ENCODE results near the gene CCN2. TPM values are rescaled to one million over a fixed set of nuclear protein-coding genes. Genes with fewer than 3 reads are reported as not detected.

Gene CCN2
- total RNA-seq, 4 donors from 2014 or later, result 418 to 749 (median 509) TPM

DNA sequence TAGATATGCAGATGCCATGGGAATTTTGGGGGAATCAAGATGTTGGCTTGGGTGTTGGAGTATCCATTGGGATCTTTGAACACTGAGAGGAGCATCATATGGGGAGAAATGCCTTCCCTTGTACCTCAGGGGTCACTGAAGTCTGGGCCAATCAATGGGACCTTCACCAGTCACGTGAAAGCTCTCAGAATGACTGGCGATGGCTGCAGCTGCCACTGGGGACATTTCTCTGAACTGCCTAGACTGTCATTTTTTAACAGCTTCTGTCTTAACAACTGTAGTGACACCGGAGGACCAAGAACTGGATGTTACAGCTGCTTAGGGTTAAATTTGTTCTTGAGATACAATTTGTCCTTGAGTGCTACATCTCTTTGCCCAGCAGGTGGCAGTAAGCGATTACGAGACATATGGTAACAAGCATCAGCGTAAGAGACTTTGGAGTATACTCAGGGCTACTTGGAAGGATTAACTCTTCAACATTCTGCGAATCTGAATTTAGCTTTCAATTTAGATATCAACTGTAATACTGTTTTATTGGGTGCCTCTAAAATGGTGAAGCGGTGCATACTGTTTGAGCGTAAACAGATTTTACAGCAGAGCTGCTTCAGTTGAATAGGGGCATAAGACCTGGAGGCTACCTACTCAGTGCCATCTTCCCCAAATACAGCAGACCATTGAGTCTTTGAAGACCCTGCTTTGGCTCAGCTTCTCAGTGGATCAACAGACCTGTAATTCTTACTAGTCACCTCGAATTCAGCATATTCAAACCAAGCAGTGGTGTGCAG, 36.0 kb downstream of the CCN2 start:
- 33% methylated on average over 10 of the region's 10 CpGs for WGBS
- no peak overlapping the region for H3K27ac ChIP-seq (replicated peaks in 1 of 4)
- H3K4me3 ChIP-seq, result no peak overlapping the region
- intact Hi-C loops (cut with DNase I), result loop anchor here (5.0 to 10.0 kb wide), 2 partner anchors 223 to 570 kb away; no protein-coding TSS in a partner anchor
- no peak for DNase-seq (ENCODE audit: extremely low spot score)
- H3K27me3 ChIP-seq, result peaks cover 0 to 2% (median 0%) of the 10 kb centered on the region in 4 donors
- H3K36me3 ChIP-seq, result no peaks in the 10 kb centered on the region
- H3K9me3 ChIP-seq, result no peaks in the 10 kb centered on the region
- TF ChIP-seq POLR2A (IDR thresholded peaks at IDR 0.05; ENCODE audit: low read depth) (no peak), EP300 (IDR thresholded peaks at IDR 0.05) (no peak), POLR2AphosphoS5 (IDR thresholded peaks at IDR 0.05) (no peak)
- TF ChIP-seq, protein P1, sequence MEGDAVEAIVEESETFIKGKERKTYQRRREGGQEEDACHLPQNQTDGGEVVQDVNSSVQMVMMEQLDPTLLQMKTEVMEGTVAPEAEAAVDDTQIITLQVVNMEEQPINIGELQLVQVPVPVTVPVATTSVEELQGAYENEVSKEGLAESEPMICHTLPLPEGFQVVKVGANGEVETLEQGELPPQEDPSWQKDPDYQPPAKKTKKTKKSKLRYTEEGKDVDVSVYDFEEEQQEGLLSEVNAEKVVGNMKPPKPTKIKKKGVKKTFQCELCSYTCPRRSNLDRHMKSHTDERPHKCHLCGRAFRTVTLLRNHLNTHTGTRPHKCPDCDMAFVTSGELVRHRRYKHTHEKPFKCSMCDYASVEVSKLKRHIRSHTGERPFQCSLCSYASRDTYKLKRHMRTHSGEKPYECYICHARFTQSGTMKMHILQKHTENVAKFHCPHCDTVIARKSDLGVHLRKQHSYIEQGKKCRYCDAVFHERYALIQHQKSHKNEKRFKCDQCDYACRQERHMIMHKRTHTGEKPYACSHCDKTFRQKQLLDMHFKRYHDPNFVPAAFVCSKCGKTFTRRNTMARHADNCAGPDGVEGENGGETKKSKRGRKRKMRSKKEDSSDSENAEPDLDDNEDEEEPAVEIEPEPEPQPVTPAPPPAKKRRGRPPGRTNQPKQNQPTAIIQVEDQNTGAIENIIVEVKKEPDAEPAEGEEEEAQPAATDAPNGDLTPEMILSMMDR (IDR thresholded peaks at IDR 0.05), result peak; percentile 83 to 87 (median 86)
- peaks cover 0 to 8% (median 6%) of the 10 kb centered on the region in 4 donors for H3K4me1 ChIP-seq

DNA sequence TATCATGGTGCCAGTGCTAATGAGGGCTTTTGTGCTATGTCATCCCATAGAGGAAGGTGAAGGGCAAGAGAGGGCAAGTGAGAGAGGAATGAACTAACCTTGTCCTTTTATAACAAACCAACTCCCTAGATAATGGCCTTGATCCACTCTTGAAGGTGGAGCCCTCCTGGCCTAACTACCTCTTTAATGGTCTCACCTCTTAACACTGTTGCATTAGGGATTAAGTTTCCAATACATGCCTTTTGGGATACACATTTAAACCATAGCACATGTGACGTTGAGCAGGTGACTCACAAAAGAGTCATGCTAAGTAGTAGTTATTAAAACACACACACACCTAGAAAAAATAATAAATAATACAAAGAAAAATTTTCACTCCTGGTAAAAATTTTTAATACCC, 36.9 kb downstream of the CCN2 start:
- DNase-seq (ENCODE audit: extremely low spot score), result no peak
- Histone ChIP-seq H3K27ac (replicated peaks in 1 of 4) (no peak overlapping the region), H3K36me3 (no peaks in the 10 kb centered on the region), H3K4me3 (no peak overlapping the region), H3K27me3 (peaks cover 0 to 2% (median 0%) of the 10 kb centered on the region in 4 donors), H3K9me3 (no peaks in the 10 kb centered on the region), H3K4me1 (peaks cover 0 to 8% (median 6%) of the 10 kb centered on the region in 4 donors)
- intact Hi-C loops (cut with DNase I), result loop anchor here (5.0 to 10.0 kb wide), 2 partner anchors 222 to 571 kb away; no protein-coding TSS in a partner anchor
- WGBS, result 54% methylated on average over 1 of the region's 1 CpG
- TF ChIP-seq POLR2A (IDR thresholded peaks at IDR 0.05; ENCODE audit: low read depth), result no peak
- TF ChIP-seq POLR2AphosphoS5 (IDR thresholded peaks at IDR 0.05), result no peak
- no peak for TF ChIP-seq EP300 (IDR thresholded peaks at IDR 0.05)
- TF ChIP-seq, protein P1 (IDR thresholded peaks at IDR 0.05), result no peak

DNA sequence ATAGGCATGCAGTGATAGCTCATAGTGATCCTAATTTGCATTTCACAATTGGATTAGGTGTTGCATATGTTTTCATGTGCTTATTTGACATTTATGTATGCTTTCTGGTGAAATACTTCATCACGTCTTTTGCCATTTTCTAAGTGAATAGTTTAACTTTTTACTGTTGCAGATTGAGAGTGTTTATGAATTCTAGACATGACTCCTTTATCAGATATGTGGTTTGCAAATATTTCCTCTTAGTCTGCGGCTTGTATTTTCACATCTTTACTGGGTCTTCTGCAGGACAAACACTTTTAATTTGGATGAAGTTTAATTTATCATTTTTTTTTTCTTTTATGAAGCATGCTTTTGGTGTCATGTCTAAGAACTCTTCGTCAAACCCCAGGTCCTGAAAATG, 39.2 kb downstream of the CCN2 start:
- 59% methylated on average over 3 of the region's 3 CpGs for WGBS
- Histone ChIP-seq H3K4me1 (peaks cover 0 to 8% (median 6%) of the 10 kb centered on the region in 4 donors), H3K9me3 (no peaks in the 10 kb centered on the region), H3K4me3 (no peak overlapping the region), H3K36me3 (no peaks in the 10 kb centered on the region), H3K27ac (replicated peaks in 1 of 4) (no peak overlapping the region), H3K27me3 (peaks cover 0 to 2% (median 0%) of the 10 kb centered on the region in 4 donors)
- no peak for DNase-seq (ENCODE audit: extremely low spot score)
- intact Hi-C loops (cut with DNase I), result loop anchor here (5.0 to 10.0 kb wide), 2 partner anchors 220 to 573 kb away; no protein-coding TSS in a partner anchor
- TF ChIP-seq POLR2A (IDR thresholded peaks at IDR 0.05; ENCODE audit: low read depth), result no peak
- TF ChIP-seq POLR2AphosphoS5 (IDR thresholded peaks at IDR 0.05), result no peak
- TF ChIP-seq, protein P1 (IDR thresholded peaks at IDR 0.05), result no peak

DNA sequence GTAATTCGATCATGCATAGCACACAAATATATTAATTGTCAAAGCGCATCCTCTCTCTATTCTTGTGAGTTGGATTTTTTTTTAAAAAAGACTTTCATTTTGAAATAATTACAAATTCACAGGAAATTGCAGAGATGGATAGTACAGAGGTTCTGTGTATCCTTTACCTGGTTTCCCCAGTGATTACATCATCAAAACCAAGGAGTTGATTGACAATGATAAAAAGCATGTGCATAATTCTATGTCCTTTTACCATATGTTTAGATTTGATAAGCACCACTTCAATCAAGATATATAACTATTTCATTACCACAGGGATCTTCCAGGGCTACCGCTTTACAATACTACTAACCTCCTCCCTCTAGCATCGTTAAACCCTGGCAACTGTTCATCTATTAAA, 40.2 kb downstream of the CCN2 start:
- no peaks in the 10 kb centered on the region for H3K36me3 ChIP-seq
- intact Hi-C loops (cut with DNase I), result loop anchor here (5.0 to 10.0 kb wide), 2 partner anchors 219 to 574 kb away; no protein-coding TSS in a partner anchor
- no peaks in the 10 kb centered on the region for H3K9me3 ChIP-seq
- TF ChIP-seq POLR2AphosphoS5 (IDR thresholded peaks at IDR 0.05) (no peak), EP300 (IDR thresholded peaks at IDR 0.05) (no peak), POLR2A (IDR thresholded peaks at IDR 0.05; ENCODE audit: low read depth) (no peak)
- TF ChIP-seq, protein P1 (IDR thresholded peaks at IDR 0.05), result no peak
- DNase-seq (ENCODE audit: extremely low spot score), result no peak
- 89% methylated on average over 4 of the region's 4 CpGs for WGBS
- no peak overlapping the region for H3K4me3 ChIP-seq
- H3K27ac ChIP-seq (replicated peaks in 1 of 4), result no peak overlapping the region
- H3K4me1 ChIP-seq, result peaks cover 0 to 8% (median 6%) of the 10 kb centered on the region in 4 donors
- peaks cover 0 to 2% (median 0%) of the 10 kb centered on the region in 4 donors for H3K27me3 ChIP-seq

All from esophagus muscularis mucosa (tissue), 4 donors.